ENCODE results near the gene PTPRR. TPM values are rescaled to one million over a fixed set of nuclear protein-coding genes. Genes with fewer than 3 reads are reported as not detected.

Gene PTPRR
- total RNA-seq, 3 donors from 2014 or later: 16.6 to 46.9 (median 25.1) TPM

- no peak overlapping the region for H3K4me3 ChIP-seq
- no peak for TF ChIP-seq CTCF (IDR thresholded peaks at IDR 0.05)
- DNase-seq: no peak
- no peak for ATAC-seq
- H3K9me3 ChIP-seq: no peaks in the 10 kb centered on the region
- no peaks in the 10 kb centered on the region for H3K4me1 ChIP-seq (ENCODE audit: low read depth)
- H3K36me3 ChIP-seq (ENCODE audit: low read depth): no peaks in the 10 kb centered on the region
- intact Hi-C loops (cut with DNase I, micrococcal nuclease): no loop called here
These were observed 42.6 kb upstream of the PTPRR start for GRCh38 chr12:70963081-70963660.

DNA sequence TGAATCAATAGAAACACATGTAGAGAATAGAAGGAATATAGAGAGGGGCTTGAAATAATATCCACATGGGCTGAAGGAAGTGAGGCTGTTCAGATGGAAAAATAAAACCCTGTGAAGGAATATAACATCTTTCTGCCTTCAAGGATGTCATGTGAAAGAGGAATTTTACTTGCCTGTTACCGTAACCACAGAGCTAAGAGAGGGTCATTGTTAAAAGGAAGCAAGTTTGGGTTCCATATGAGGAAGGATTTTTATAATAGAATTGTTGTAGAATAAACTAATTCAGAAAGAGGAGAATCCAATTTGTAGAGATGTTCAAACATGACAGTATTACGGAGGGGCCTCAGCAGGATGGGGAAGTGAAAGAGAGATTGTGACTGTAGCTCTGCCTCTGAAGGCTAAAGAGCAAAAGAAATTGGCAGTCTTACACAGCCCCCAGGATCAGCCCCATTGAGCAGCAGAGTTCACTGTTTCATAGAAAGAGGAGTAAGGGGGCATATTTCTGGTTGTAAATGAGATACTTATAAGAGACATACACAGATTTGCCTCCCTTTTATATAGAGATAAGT is 41.8 kb upstream of the PTPRR start:
- no peaks in the 10 kb centered on the region for H3K4me1 ChIP-seq (ENCODE audit: low read depth)
- DNase-seq (no peak), ATAC-seq (no peak)
- intact Hi-C loops (cut with DNase I, micrococcal nuclease): no loop called here
- no peak overlapping the region for H3K4me3 ChIP-seq
- H3K36me3 ChIP-seq (ENCODE audit: low read depth): no peaks in the 10 kb centered on the region
- no peaks in the 10 kb centered on the region for H3K9me3 ChIP-seq
- TF ChIP-seq CTCF (IDR thresholded peaks at IDR 0.05): no peak

DNA sequence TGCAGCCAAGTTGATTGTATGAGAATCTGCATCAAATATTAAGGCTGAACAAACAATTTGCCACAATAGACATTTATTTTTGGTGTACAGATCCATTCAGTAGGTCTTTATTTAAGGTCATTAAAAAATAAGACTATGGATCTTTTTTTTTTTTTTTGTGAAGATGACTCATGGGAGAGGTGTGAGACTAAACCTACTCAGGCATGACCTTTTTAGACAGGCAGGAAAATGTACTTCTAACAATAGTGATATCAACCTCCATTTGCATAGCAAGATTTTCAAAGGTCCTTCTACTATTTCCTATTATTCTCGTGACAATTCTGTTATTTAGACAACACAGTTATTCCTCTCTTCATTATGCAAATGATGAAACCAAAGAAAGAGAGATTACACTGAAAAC is 39.9 kb upstream of the PTPRR start:
- Histone ChIP-seq H3K4me1 (ENCODE audit: low read depth) (no peaks in the 10 kb centered on the region), H3K9me3 (no peaks in the 10 kb centered on the region), H3K36me3 (ENCODE audit: low read depth) (no peaks in the 10 kb centered on the region), H3K4me3 (no peak overlapping the region)
- no peak for TF ChIP-seq CTCF (IDR thresholded peaks at IDR 0.05)
- DNase-seq (no peak), ATAC-seq (no peak)
- intact Hi-C loops (cut with DNase I, micrococcal nuclease): no loop called here

- TF ChIP-seq CTCF (IDR thresholded peaks at IDR 0.05): no peak
- Histone ChIP-seq H3K4me3 (no peak overlapping the region), H3K36me3 (ENCODE audit: low read depth) (no peaks in the 10 kb centered on the region), H3K4me1 (ENCODE audit: low read depth) (no peaks in the 10 kb centered on the region), H3K9me3 (no peaks in the 10 kb centered on the region)
- intact Hi-C loops (cut with DNase I, micrococcal nuclease): no loop called here
- no peak for ATAC-seq
- no peak for DNase-seq
These were observed 34.9 kb upstream of the PTPRR start for GRCh38 chr12:70955415-70955814.

DNA sequence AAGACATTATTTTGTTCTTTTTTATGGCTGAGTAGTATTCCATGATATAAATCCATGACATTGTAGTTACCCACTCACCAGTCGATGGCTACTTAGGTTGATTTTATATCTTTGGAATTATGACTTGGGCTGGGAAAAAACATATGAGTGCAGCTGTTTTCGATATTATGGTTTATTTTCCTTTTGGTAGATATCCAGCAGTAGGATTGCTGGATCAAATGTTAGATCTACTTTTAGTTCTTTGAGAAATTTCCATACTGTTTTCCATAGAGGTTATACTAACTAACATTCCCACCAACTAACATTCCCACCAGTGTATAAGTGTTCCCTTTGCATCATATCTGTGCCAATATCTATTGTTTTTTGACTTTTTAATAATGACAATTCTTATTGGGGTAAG is 29.9 kb upstream of the PTPRR start:
- Histone ChIP-seq H3K9me3 (no peaks in the 10 kb centered on the region), H3K36me3 (ENCODE audit: low read depth) (no peaks in the 10 kb centered on the region)

More for the DNA sequence above, 29.9 kb upstream of the PTPRR start:
- DNase-seq (no peak), ATAC-seq (no peak)
- no peak for TF ChIP-seq CTCF (IDR thresholded peaks at IDR 0.05)
- H3K4me3 ChIP-seq: no peak overlapping the region
- H3K4me1 ChIP-seq (ENCODE audit: low read depth): no peaks in the 10 kb centered on the region
- intact Hi-C loops (cut with DNase I, micrococcal nuclease): no loop called here
